RWPE2 (cell line): Measurements from ENCODE around the gene FAM131C.
A peak's percentile ranks its signal among the peaks of the same experiment; 100 is the strongest.
"Not testable (repeated sequence)": the region's sequence is repeated elsewhere in the genome, so short reads cannot be mapped to it uniquely, and the experiment has no call there.

ENCODE experiments used
- ATAC-seq: fragments of 200-7000 bp; cut with Tn5 transposase; 3 replicates; pipeline ENCODE4 v1.9.1; 2021; ENCODE audit warnings: low read depth
- DNase-seq: peaks from one replicate; pipeline ENCODE4 v3.0.0-alpha.2; 2020; ENCODE audit warnings: low spot score
- H3K27ac ChIP-seq: fragments of 450-650 bp; 2 replicates; pipeline ENCODE4 v1.5.1; 2017; ENCODE audit warnings: mild to moderate bottlenecking; ENCODE audit not compliant: poor library complexity, severe bottlenecking
- H3K27me3 ChIP-seq: fragments of 250-450 bp; sonication (Bioruptor Pico); 2 replicates; pipeline ENCODE4 v1.5.1; 2021; ENCODE audit warnings: mild to moderate bottlenecking, moderate library complexity; ENCODE audit not compliant: insufficient read depth, poor library complexity, severe bottlenecking
- H3K36me3 ChIP-seq: fragments of 250-450 bp; sonication (Bioruptor Pico); 2 replicates; pipeline ENCODE4 v1.5.1; 2020; ENCODE audit warnings: low read depth, mild to moderate bottlenecking, moderate library complexity
- H3K4me1 ChIP-seq: fragments of 250-450 bp; sonication (Bioruptor Pico); 2 replicates; pipeline ENCODE4 v1.5.1; 2021; ENCODE audit warnings: mild to moderate bottlenecking, moderate library complexity; ENCODE audit not compliant: insufficient read depth, poor library complexity, severe bottlenecking
- H3K4me3 ChIP-seq: fragments of 250-450 bp; sonication (Bioruptor Pico); 2 replicates; pipeline ENCODE4 v1.5.1; 2021; ENCODE audit warnings: mild to moderate bottlenecking, moderate library complexity; ENCODE audit not compliant: severe bottlenecking
- H3K9me3 ChIP-seq: fragments of 250-450 bp; sonication (Bioruptor Pico); 2 replicates; pipeline ENCODE4 v1.5.1; 2021; ENCODE audit warnings: mild to moderate bottlenecking, moderate library complexity; ENCODE audit not compliant: severe bottlenecking
- CTCF ChIP-seq: fragments of 450-650 bp; IDR thresholded peaks from one replicate; pipeline ENCODE4 v1.5.1; 2017; ENCODE audit warnings: mild to moderate bottlenecking, moderate library complexity; ENCODE audit not compliant: poor library complexity, severe bottlenecking

FAM131C gene

GRCh38 chr1:16109571-16109970 is 36.1 kb upstream of the FAM131C start:
- H3K36me3 ChIP-seq: no peaks in the 10 kb centered on the region
- H3K9me3 ChIP-seq: no peaks in the 10 kb centered on the region
- no peaks in the 10 kb centered on the region for H3K27me3 ChIP-seq
- H3K27ac ChIP-seq: no peak overlapping the region
- DNase-seq (no peak), ATAC-seq (peak; percentile 82)
- no peak overlapping the region for H3K4me3 ChIP-seq
- H3K4me1 ChIP-seq: no peaks in the 10 kb centered on the region
- TF ChIP-seq CTCF: no peak

GRCh38 chr1:16107039-16107438 is 33.6 kb upstream of the FAM131C start:
- H3K36me3 ChIP-seq, H3K9me3 ChIP-seq, H3K4me1 ChIP-seq, DNase-seq, H3K27ac ChIP-seq, H3K4me3 ChIP-seq, ATAC-seq, H3K27me3 ChIP-seq: not testable (repeated sequence)

GRCh38 chr1:16101623-16102022 is 28.2 kb upstream of the FAM131C start:
- Histone ChIP-seq H3K4me3 (no peak overlapping the region), H3K9me3 (no peaks in the 10 kb centered on the region), H3K27me3 (no peaks in the 10 kb centered on the region), H3K27ac (no peak overlapping the region), H3K4me1 (no peaks in the 10 kb centered on the region), H3K36me3 (no peaks in the 10 kb centered on the region)
- no peak for DNase-seq
- no peak for TF ChIP-seq CTCF
- no peak for ATAC-seq

- H3K4me3 ChIP-seq: no peak overlapping the region
- no peak for TF ChIP-seq CTCF
- H3K4me1 ChIP-seq: no peaks in the 10 kb centered on the region
- no peak overlapping the region for H3K27ac ChIP-seq
- no peaks in the 10 kb centered on the region for H3K36me3 ChIP-seq
- H3K9me3 ChIP-seq: no peaks in the 10 kb centered on the region
- DNase-seq (no peak), ATAC-seq (no peak)
- no peaks in the 10 kb centered on the region for H3K27me3 ChIP-seq
These were observed 26.0 kb upstream of the FAM131C start for GRCh38 chr1:16099412-16099811.

- no peak for TF ChIP-seq CTCF
- ATAC-seq: no peak
- no peak overlapping the region for H3K4me3 ChIP-seq
These were observed 22.0 kb upstream of the FAM131C start for GRCh38 chr1:16095447-16095846.

More at GRCh38 chr1:16095447-16095846, 22.0 kb upstream of the FAM131C start:
- no peaks in the 10 kb centered on the region for H3K9me3 ChIP-seq
- DNase-seq: no peak
- H3K4me1 ChIP-seq: peaks cover 3% of the 10 kb centered on the region
- H3K27ac ChIP-seq: no peak overlapping the region
- H3K36me3 ChIP-seq: no peaks in the 10 kb centered on the region
- no peaks in the 10 kb centered on the region for H3K27me3 ChIP-seq
